ENCODE results near the gene IGFBP5. TPM values are rescaled to one million over a fixed set of nuclear protein-coding genes. Genes with fewer than 3 reads are reported as not detected.

Gene IGFBP5
- total RNA-seq, 1 donor from 2014 or later, result not detected

DNA sequence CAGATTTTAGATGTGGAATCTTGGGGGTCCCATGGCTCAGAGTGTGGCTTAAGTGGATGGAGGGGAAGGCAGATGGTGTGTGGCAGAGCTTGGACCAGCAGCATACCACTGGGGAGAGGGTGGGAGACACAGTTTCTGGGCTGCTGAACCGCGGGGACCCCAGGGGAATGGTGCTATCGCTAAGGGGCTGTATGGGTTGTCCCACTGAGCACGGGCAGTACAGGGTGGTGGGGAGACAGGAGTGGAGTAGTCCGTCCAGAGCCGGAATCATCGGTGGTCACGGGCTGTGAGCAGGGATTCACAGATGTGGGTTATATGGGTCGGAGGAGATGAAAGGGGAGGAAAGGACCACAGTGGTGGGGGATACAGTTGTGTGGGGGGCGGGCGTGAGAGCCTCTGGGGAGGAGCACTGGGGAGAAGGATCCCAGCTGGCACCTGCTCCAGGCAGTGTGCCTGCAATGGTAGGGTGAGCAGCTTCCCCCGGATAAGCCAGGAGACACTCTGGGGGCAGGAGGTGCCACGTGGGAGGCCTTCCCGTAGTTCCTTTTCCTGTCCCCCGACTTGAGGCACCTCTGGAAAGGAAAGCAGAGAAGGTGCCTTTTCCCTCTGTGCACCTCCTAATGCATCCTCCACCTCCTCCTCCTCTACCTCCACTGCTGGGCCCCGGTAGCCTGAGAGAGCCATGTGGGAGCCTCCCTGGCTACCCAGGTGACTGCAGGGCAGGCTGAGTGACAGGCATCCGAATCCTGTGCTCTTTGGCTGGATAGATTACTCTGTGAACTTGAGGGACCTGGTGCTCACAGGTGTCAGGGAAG is 24.9 kb downstream of the IGFBP5 start:
- intact Hi-C loops (cut with micrococcal nuclease), result no loop called here

GRCh38 chr2:216666461-216667233 is 28.7 kb downstream of the IGFBP5 start:
- intact Hi-C loops (cut with micrococcal nuclease), result loop anchor here (1.0 to 2.0 kb wide), 6 partner anchors 147 to 712 kb away; no protein-coding TSS in a partner anchor

- intact Hi-C loops (cut with micrococcal nuclease), result loop anchor here (1.0 to 2.0 kb wide), 6 partner anchors 146 to 711 kb away; no protein-coding TSS in a partner anchor
Measured at GRCh38 chr2:216665717-216666116, 29.6 kb downstream of the IGFBP5 start.

DNA sequence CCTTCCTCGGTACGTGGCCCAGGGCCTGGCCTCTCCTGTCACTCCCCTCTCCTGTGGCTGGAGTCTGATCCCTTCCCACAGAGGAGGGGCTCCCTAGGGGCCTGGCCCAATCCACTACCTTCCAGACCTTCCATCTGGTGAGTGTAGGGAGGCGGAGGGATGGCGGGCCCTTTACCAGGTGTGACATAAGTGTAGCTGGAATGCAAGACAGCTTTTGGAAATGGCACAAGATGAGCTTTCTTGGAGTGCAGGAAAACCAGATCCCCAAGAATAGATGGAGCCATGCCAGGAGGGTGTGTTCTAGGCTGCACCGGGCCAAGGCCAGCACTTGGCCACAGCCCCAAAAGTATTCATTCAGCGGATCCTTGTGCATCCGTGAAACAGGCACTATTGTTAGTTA is 30.1 kb downstream of the IGFBP5 start:
- intact Hi-C loops (cut with micrococcal nuclease), result no loop called here

GRCh38 chr2:216664593-216665034 is 30.7 kb downstream of the IGFBP5 start:
- intact Hi-C loops (cut with micrococcal nuclease), result no loop called here

DNA sequence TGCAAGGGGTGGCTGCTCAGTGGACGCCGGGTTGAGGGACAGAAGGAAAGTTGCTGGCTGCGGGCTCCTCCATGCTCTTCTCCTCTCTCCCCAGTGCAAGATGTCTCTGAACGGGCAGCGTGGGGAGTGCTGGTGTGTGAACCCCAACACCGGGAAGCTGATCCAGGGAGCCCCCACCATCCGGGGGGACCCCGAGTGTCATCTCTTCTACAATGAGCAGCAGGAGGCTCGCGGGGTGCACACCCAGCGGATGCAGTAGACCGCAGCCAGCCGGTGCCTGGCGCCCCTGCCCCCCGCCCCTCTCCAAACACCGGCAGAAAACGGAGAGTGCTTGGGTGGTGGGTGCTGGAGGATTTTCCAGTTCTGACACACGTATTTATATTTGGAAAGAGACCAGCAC is 31.5 kb downstream of the IGFBP5 start:
- intact Hi-C loops (cut with micrococcal nuclease), result no loop called here

- intact Hi-C loops (cut with micrococcal nuclease), result no loop called here
Measured at GRCh38 chr2:216663106-216663505, 32.2 kb downstream of the IGFBP5 start.

DNA sequence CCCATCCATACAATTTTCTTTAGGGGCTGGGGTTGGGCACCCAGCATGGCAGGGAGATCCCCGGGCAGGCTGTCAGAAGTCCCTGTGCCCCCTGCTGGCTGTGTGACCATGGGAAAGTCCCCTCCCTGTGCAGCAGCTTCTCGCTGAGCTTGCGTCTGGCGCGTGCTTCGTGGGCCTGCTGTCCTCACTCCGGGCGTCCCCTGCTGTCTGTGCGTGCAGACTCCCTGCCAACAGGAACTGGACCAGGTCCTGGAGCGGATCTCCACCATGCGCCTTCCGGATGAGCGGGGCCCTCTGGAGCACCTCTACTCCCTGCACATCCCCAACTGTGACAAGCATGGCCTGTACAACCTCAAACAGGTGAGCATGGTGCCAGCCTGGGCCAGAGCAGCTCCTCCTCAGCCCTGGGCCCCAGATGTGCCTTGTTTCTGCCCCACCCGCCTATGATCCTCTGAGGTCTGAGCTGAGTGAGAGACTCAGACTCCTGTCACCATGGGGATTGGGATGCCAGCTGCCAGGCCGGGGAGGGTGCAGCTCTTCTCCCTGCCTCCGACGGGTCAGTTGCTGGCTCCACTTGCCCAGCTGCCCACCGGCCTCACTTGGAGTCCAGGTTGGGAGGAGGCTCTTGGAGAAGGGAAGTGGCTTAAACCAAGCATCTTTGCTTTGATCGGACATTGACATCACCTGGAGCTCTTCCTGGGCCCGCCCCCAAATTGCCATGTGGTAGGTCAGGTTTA is 33.5 kb downstream of the IGFBP5 start:
- intact Hi-C loops (cut with micrococcal nuclease), result no loop called here

DNA sequence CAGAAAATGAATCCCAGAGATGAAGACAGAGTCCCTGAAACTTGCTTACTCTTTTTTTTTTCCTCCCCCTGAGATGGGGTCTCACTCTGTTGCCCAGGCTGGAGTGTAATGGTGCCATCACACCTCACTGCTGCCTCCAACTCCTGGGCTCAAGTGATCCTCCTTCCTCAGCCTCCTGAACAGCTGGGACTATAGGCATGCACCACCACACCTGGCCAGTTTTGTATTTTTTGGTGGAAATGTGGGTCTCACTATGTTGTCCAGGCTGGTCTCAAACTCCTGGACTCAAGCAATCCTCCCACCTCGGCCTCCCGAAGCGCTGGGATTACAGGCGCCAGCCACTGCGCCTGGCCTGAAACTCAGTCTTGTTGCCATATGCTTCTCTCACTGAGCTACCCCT is 34.3 kb downstream of the IGFBP5 start:
- intact Hi-C loops (cut with micrococcal nuclease), result no loop called here

DNA sequence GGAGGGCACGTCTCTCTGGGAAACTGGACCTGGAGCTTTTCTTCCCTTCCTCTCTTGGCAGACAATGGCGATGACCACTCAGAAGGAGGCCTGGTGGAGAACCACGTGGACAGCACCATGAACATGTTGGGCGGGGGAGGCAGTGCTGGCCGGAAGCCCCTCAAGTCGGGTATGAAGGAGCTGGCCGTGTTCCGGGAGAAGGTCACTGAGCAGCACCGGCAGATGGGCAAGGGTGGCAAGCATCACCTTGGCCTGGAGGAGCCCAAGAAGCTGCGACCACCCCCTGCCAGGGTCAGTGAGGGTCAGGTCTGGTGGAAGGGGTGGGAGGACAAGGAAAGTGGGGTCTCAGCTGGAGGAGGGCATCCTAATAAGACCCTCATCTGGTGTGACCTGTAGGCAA is 34.9 kb downstream of the IGFBP5 start:
- intact Hi-C loops (cut with micrococcal nuclease), result no loop called here

GRCh38 chr2:216659276-216659675 is 36.1 kb downstream of the IGFBP5 start:
- intact Hi-C loops (cut with micrococcal nuclease), result no loop called here

DNA sequence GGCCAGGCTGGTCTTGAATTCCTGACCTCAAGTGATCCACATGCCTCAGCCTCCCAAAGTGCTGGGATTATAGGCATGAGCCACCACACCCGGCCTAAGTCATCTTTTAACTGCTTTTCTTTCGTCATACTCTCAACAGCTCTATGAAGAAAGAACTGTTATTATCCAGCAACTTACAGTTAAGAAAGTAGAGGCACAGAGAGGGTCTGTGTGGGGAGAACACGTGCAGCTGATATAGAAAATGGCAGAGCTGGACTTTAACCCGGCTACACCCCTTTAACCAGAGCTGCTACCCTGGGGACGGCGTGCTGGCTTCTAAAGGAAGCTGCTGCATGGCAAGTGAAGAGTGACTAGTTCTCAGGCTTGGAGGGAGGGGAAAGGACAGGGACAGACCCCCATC is 36.6 kb downstream of the IGFBP5 start:
- intact Hi-C loops (cut with micrococcal nuclease), result no loop called here

DNA sequence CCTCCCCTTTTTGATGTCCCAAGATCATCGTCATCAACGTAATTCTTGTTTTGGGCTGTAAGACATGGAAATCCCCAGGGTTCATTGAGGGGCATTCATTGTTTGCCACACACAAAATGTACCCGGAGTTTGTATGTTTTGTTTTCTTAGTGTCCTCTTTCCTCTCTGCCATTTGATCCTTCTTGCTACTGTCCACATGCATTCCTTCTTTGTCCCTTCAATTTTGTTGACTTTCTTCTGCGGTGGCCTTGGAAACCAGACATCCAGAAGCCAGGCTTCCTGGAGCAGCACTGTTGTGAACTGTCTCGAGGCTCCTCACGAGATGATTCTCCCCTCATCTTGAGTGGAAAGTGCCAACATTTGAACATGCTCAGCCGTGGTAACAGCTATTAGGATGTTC is 37.4 kb downstream of the IGFBP5 start:
- intact Hi-C loops (cut with micrococcal nuclease), result no loop called here

DNA sequence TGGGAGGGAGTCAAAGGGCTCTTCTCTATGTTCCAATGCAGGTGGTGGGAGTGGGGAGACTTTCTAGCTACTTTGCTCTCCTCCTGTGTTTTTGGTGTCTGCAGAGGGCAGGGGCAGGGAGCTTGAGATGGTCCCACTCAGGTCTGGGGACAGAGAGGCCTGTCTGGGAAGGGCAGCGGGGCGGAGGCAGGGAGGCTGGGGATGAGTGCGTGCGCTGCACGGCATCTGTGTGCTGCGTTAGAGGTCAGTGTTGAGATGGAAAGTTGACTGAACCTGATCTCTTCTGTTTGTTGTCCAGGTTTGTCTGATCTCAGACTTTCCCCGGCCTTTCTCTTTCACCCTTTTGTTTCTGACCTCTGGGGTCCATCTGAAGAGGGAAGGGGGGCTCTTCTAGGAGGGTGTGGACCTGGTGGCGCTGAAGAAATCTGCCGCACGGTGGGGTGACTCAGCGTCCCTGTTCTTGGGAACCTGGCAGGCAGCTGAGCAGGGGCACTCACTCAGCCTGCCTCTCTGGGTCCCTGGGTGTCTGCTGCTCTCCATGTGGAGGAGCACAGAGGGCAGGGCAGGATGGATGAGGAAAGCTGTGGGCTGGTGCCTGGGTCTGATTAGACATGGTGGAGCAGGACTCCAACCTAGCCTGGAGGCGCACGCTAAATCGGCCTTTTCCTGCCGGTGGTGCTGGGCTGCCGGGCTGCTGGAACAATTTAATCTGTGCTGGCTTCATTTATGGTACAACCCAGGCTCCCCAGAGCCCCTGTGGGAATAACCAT is 38.1 kb downstream of the IGFBP5 start:
- intact Hi-C loops (cut with micrococcal nuclease), result no loop called here

DNA sequence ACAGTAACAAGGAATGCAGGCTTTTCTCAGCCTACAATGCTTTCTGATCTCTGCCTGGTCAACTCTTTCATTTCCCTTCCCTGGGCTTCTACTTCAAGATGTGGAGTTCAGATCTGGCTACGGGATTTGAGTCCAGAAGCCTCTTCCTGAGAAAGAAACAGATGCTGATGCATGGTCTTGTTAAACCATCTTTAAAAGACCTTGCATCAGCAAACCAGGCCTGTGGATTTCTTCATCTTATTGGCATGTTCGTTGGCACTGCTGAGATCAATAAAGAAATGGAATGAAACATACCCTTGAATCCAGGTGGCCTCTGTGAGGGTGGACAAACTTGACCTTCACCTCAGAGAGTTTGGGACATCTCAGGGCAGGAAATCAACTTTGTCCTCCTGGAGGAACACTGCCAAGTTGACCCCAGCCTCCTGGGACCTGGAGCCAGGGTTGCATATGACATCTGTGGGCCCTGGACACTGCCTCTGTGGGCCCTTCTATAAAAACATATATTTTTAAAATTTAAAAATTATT is 40.8 kb downstream of the IGFBP5 start:
- intact Hi-C loops (cut with micrococcal nuclease), result no loop called here

DNA sequence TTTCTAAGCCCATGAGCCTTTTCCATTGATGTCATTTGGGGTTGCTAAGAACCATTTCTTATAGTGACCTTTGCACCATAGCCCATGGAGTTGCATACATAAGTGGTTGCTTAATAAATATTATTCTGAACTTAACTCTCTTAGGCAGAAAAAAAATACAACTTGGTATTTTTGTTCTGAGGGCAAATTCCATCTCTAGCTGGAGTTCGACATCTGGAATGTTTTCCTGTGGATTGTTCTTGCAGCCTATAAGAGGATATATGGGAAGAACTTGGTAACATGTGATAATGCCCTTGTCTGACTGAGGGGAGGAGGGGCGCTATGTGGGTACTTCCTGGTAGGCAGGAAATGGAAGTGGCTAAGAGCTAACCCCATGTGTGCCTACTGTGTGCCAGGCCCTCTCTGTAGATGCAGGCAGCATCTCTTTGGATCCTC is 41.4 kb downstream of the IGFBP5 start:
- intact Hi-C loops (cut with micrococcal nuclease), result no loop called here

DNA sequence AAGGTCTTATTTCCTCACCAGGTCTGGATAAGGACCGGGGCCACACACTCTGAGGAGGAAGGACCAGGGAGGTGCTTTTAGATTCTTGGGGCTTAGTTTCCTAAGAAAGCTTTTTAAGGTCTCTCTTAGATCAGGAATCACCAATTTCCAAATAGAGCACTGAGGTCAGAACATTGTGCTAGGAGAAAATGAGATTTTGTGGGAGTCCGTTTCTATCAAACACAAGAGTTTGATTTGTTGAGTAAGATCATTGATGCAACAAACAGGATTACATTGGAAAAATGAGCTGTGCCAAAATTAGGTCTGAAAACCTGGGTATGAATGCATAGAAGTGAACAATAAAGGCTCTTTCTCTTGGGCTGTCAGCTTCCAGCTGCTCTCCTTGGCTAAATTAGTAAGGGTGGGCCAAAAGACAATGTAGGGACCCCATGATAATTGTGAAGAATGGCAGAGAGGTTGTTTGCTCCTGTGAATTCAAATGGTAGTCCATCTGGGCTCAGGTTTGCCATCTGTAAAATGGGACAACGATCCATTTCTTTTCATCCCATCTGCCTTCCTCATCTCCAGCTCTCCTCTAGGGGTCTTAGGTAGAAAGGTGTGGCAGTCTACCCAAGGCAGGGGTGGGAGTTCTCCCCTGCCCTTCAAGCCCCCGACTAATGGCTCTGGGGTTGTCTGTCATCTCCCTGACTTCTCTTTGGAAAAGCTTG is 42.1 kb downstream of the IGFBP5 start:
- intact Hi-C loops (cut with micrococcal nuclease), result no loop called here

- intact Hi-C loops (cut with micrococcal nuclease), result no loop called here
Measured at GRCh38 chr2:216652566-216652965, 42.8 kb downstream of the IGFBP5 start.

DNA sequence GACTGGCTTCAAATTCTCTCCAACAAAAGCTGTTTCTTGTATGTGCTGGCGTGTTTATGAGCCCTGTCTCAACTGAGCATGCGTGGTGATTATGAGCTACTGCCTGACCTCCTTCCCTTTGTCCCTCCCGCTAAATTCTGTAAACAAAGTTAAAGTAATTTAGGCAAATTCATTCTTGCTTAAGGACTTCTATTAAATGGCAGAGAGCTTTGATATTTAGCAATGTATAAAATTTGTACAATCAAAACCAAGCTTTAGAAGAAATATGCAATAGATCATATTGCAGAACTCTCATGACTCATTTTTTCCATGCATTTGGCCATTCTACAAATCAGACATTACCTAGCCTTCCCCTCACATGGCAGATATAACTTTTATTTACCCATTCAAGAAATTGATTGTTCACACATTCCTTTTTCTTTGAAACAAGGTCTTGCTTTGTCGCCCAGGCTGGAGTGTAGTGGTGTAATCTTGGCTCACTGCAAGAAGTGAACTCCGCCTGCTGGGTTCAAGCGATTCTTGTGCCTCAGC is 43.9 kb downstream of the IGFBP5 start:
- intact Hi-C loops (cut with micrococcal nuclease), result no loop called here

Data from T-helper 1 cell treated with Interleukin-12 subunit alpha and Interleukin-12 subunit beta and Interleukin-4 antibody, amounts not matched to agents 30 ng/mL and 1 ng/mL, for 36 hours (primary cell).